Astrocyte of the spinal cord (primary cell): ENCODE measurements around the gene EFCAB13.
A peak's percentile ranks its signal among the peaks of the same experiment; 100 is the strongest.

Source experiments
- DNase-seq: peaks from one replicate; pipeline ENCODE4 v3.0.0; 2011; ENCODE audit warnings: low read depth, low spot score
- H3K4me3 ChIP-seq: 2 replicates; pipeline ENCODE4 v1.5.1; 2011; ENCODE audit warnings: low read depth, mild to moderate bottlenecking, low read length, moderate library complexity
- CTCF ChIP-seq: IDR thresholded peaks from 2 replicates; pipeline ENCODE4 v1.5.1; 2012; ENCODE audit warnings: low read depth, mild to moderate bottlenecking, low read length, inconsistent platforms
- in situ Hi-C: cut with HindIII; loops from 2 replicates; pipeline ENCODE4 v1.10.0; 2017; ENCODE audit warnings: low sequenced_read_pairs

Gene EFCAB13

GRCh38 chr17:47310186-47310733 lies 13.5 kb upstream of the EFCAB13 start:
- in situ Hi-C loops: no loop called here
- no peak for DNase-seq
- H3K4me3 ChIP-seq: no peak overlapping the region
- TF ChIP-seq CTCF: no peak

- TF ChIP-seq CTCF: no peak
- no peak for DNase-seq
- in situ Hi-C loops: no loop called here
- no peak overlapping the region for H3K4me3 ChIP-seq
These were observed 12.3 kb upstream of the EFCAB13 start for GRCh38 chr17:47311420-47311819.

- H3K4me3 ChIP-seq: no peak overlapping the region
- peak; percentile 80 for TF ChIP-seq CTCF
- in situ Hi-C loops: no loop called here
- peak; percentile 92 for DNase-seq
These were observed 8.1 kb upstream of the EFCAB13 start for GRCh38 chr17:47315451-47316266.

GRCh38 chr17:47316311-47316710 lies 7.4 kb upstream of the EFCAB13 start:
- DNase-seq: peak; percentile 49
- no peak overlapping the region for H3K4me3 ChIP-seq
- in situ Hi-C loops: no loop called here
- TF ChIP-seq CTCF: no peak

GRCh38 chr17:47317119-47317518 lies 6.6 kb upstream of the EFCAB13 start:
- no peak overlapping the region for H3K4me3 ChIP-seq
- peak; percentile 36 for DNase-seq
- TF ChIP-seq CTCF: no peak
- in situ Hi-C loops: no loop called here

GRCh38 chr17:47318197-47318918 lies 5.4 kb upstream of the EFCAB13 start:
- no peak overlapping the region for H3K4me3 ChIP-seq
- TF ChIP-seq CTCF: no peak
- no peak for DNase-seq
- in situ Hi-C loops: no loop called here
